Panc1 (cell line): ENCODE measurements around the gene MSI2.

Source experiments
- CTCF ChIP-seq: fragments of 450-650 bp; IDR thresholded peaks from 2 replicates; pipeline ENCODE4 v1.5.1; 2017; ENCODE audit warnings: mild to moderate bottlenecking
- POLR2AphosphoS5 ChIP-seq: IDR thresholded peaks from 2 replicates; pipeline ENCODE4 v1.6.1; 2012; ENCODE audit warnings: mild to moderate bottlenecking, low read depth, low read length, moderate library complexity

GRCh38 chr17:57484826-57485565, 228.7 kb downstream of the MSI2 start:
- TF ChIP-seq CTCF, result no peak
- no peak for TF ChIP-seq POLR2AphosphoS5
